ENCODE results near the gene CNGA2. TPM values are rescaled to one million over a fixed set of nuclear protein-coding genes. Genes with fewer than 3 reads are reported as not detected.

Gene CNGA2
- total and polyA plus RNA-seq, 2 experiments from 2014 or later, result not detected

- H3K36me3 ChIP-seq (replicated peaks; ENCODE audit: insufficient read depth, low read depth), result no peaks in the 10 kb centered on the region
- no peak overlapping the region for H3K27ac ChIP-seq
- no peak overlapping the region for H3K4me3 ChIP-seq
- no peaks in the 10 kb centered on the region for H3K27me3 ChIP-seq
- no peaks in the 10 kb centered on the region for H3K9me2 ChIP-seq (replicated peaks; ENCODE audit: insufficient read depth)
- no peaks in the 10 kb centered on the region for H4K20me1 ChIP-seq (ENCODE audit: insufficient read depth, poor library complexity, severe bottlenecking)
- no peaks in the 10 kb centered on the region for H3K4me1 ChIP-seq (ENCODE audit: insufficient read depth)
- TF ChIP-seq, protein P1, sequence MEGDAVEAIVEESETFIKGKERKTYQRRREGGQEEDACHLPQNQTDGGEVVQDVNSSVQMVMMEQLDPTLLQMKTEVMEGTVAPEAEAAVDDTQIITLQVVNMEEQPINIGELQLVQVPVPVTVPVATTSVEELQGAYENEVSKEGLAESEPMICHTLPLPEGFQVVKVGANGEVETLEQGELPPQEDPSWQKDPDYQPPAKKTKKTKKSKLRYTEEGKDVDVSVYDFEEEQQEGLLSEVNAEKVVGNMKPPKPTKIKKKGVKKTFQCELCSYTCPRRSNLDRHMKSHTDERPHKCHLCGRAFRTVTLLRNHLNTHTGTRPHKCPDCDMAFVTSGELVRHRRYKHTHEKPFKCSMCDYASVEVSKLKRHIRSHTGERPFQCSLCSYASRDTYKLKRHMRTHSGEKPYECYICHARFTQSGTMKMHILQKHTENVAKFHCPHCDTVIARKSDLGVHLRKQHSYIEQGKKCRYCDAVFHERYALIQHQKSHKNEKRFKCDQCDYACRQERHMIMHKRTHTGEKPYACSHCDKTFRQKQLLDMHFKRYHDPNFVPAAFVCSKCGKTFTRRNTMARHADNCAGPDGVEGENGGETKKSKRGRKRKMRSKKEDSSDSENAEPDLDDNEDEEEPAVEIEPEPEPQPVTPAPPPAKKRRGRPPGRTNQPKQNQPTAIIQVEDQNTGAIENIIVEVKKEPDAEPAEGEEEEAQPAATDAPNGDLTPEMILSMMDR (IDR thresholded peaks at IDR 0.05; ENCODE audit: poor library complexity), result no peak
- TF ChIP-seq EZH2phosphoT487 (IDR thresholded peaks at IDR 0.05; ENCODE audit: low read depth, severe bottlenecking, unreplicated experiment) (no peak), EZH2 (IDR thresholded peaks at IDR 0.05; ENCODE audit: borderline replicate concordance) (no peak)
- no peaks in the 10 kb centered on the region for H3K79me2 ChIP-seq
- WGBS (ENCODE audit: low lambda C conversion rate, missing lambda C conversion rate), result 87% methylated on average over 4 of the region's 4 CpGs
- H3K9me3 ChIP-seq (ENCODE audit: low read depth), result no peaks in the 10 kb centered on the region
- no peak overlapping the region for H3K4me2 ChIP-seq
- no peak for DNase-seq (ENCODE audit: low spot score)
- no peak overlapping the region for H2AFZ ChIP-seq
These were observed 46.1 kb downstream of the CNGA2 start for GRCh38 chrX:151780621-151781020.

- H4K20me1 ChIP-seq (ENCODE audit: insufficient read depth, poor library complexity, severe bottlenecking), result no peaks in the 10 kb centered on the region
- no peak overlapping the region for H3K27ac ChIP-seq
- H3K9me3 ChIP-seq (ENCODE audit: low read depth), result no peaks in the 10 kb centered on the region
- TF ChIP-seq, protein P1 (IDR thresholded peaks at IDR 0.05; ENCODE audit: poor library complexity), result no peak
- no peak for TF ChIP-seq EZH2 (IDR thresholded peaks at IDR 0.05; ENCODE audit: borderline replicate concordance)
- no peak for TF ChIP-seq EZH2phosphoT487 (IDR thresholded peaks at IDR 0.05; ENCODE audit: low read depth, severe bottlenecking, unreplicated experiment)
- H3K27me3 ChIP-seq, result no peaks in the 10 kb centered on the region
- H3K9me2 ChIP-seq (replicated peaks; ENCODE audit: insufficient read depth), result no peaks in the 10 kb centered on the region
- no peaks in the 10 kb centered on the region for H3K36me3 ChIP-seq (replicated peaks; ENCODE audit: insufficient read depth, low read depth)
- H2AFZ ChIP-seq, result no peak overlapping the region
- H3K4me1 ChIP-seq (ENCODE audit: insufficient read depth), result no peaks in the 10 kb centered on the region
- no peak for DNase-seq (ENCODE audit: low spot score)
- no peak overlapping the region for H3K4me2 ChIP-seq
- no peaks in the 10 kb centered on the region for H3K79me2 ChIP-seq
- 60% methylated on average over 6 of the region's 6 CpGs for WGBS (ENCODE audit: low lambda C conversion rate, missing lambda C conversion rate)
- no peak overlapping the region for H3K4me3 ChIP-seq
These were observed 54.7 kb downstream of the CNGA2 start for GRCh38 chrX:151789179-151789800.

- Histone ChIP-seq H3K4me2 (no peak overlapping the region), H3K9me2 (replicated peaks; ENCODE audit: insufficient read depth) (no peaks in the 10 kb centered on the region), H3K4me1 (ENCODE audit: insufficient read depth) (no peaks in the 10 kb centered on the region), H4K20me1 (ENCODE audit: insufficient read depth, poor library complexity, severe bottlenecking) (no peaks in the 10 kb centered on the region), H3K79me2 (no peaks in the 10 kb centered on the region), H3K4me3 (no peak overlapping the region), H3K9me3 (ENCODE audit: low read depth) (no peaks in the 10 kb centered on the region), H3K36me3 (replicated peaks; ENCODE audit: insufficient read depth, low read depth) (no peaks in the 10 kb centered on the region), H2AFZ (no peak overlapping the region), H3K27ac (no peak overlapping the region), H3K27me3 (no peaks in the 10 kb centered on the region)
- DNase-seq (ENCODE audit: low spot score), result no peak
- 74% methylated on average over 3 of the region's 3 CpGs for WGBS (ENCODE audit: low lambda C conversion rate, missing lambda C conversion rate)
- no peak for TF ChIP-seq EZH2 (IDR thresholded peaks at IDR 0.05; ENCODE audit: borderline replicate concordance)
- TF ChIP-seq EZH2phosphoT487 (IDR thresholded peaks at IDR 0.05; ENCODE audit: low read depth, severe bottlenecking, unreplicated experiment), result no peak
- TF ChIP-seq, protein P1 (IDR thresholded peaks at IDR 0.05; ENCODE audit: poor library complexity), result no peak
These were observed 56.1 kb downstream of the CNGA2 start for GRCh38 chrX:151790481-151791160.
